HG03520 (cell line): ENCODE data around the gene LARGE1.
"Not testable (repeated sequence)": the region's sequence is repeated elsewhere in the genome, so short reads cannot be mapped to it uniquely, and the experiment has no call there.

Source experiments
- ATAC-seq: cut with Tn5 transposase; IDR thresholded peaks from one replicate; pipeline ENCODE4 v1.9.1; 2021; ENCODE audit warnings: mild to moderate bottlenecking, moderate library complexity; ENCODE audit not compliant: unreplicated experiment

The LARGE1 gene

GRCh38 chr22:33572086-33572485 is 348.2 kb downstream of the LARGE1 start:
- ATAC-seq: no peak

GRCh38 chr22:33570110-33570509 is 350.2 kb downstream of the LARGE1 start:
- ATAC-seq: no peak

GRCh38 chr22:33569559-33569958 is 350.7 kb downstream of the LARGE1 start:
- ATAC-seq: no peak

GRCh38 chr22:33569018-33569417 is 351.3 kb downstream of the LARGE1 start:
- no peak for ATAC-seq

GRCh38 chr22:33566495-33566894 is 353.8 kb downstream of the LARGE1 start:
- ATAC-seq: not testable (repeated sequence)

- ATAC-seq: no peak
Observed at GRCh38 chr22:33565580-33565995, 354.7 kb downstream of the LARGE1 start.

GRCh38 chr22:33564683-33565082 is 355.6 kb downstream of the LARGE1 start:
- ATAC-seq: no peak

GRCh38 chr22:33563220-33563964 is 356.9 kb downstream of the LARGE1 start:
- ATAC-seq: no peak

- no peak for ATAC-seq
Observed at GRCh38 chr22:33562501-33562900, 357.8 kb downstream of the LARGE1 start.

- ATAC-seq: no peak
Observed at GRCh38 chr22:33561149-33561807, 359.0 kb downstream of the LARGE1 start.

GRCh38 chr22:33557836-33558235 is 362.4 kb downstream of the LARGE1 start:
- ATAC-seq: no peak

GRCh38 chr22:33555814-33556522 is 364.3 kb downstream of the LARGE1 start:
- no peak for ATAC-seq

- no peak for ATAC-seq
Observed at GRCh38 chr22:33553493-33553892, 366.8 kb downstream of the LARGE1 start.

GRCh38 chr22:33544707-33545106 is 375.6 kb downstream of the LARGE1 start:
- no peak for ATAC-seq

- no peak for ATAC-seq
Observed at GRCh38 chr22:33542722-33543121, 377.6 kb downstream of the LARGE1 start.

- ATAC-seq: no peak
Observed at GRCh38 chr22:33542153-33542552, 378.1 kb downstream of the LARGE1 start.

- ATAC-seq: no peak
Observed at GRCh38 chr22:33539902-33540751, 380.1 kb downstream of the LARGE1 start.

- ATAC-seq: no peak
Observed at GRCh38 chr22:33539202-33539901, 380.9 kb downstream of the LARGE1 start.

GRCh38 chr22:33538277-33538885 is 381.9 kb downstream of the LARGE1 start:
- no peak for ATAC-seq

GRCh38 chr22:33537059-33537458 is 383.2 kb downstream of the LARGE1 start:
- no peak for ATAC-seq
